ENCODE results near the gene MYZAP.

Gene MYZAP

DNA sequence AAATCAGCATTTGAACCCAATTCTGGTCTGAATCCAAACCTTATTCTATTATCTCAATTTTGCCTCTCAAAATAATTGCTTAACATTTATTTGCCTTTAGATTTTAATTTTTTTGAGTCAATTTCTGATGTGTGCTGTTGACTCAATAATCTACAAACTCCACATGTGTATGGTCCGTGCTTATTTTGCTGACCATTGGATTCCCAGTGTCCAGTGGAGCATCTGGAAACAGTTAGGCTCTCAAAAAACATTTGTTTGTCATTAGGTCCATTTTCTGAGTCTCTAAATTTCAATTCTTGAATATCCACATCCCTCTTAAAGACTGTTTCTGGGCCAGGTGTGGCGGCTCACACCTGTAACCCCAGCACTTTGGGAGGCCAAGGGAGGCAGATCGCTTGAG lies 19.2 kb upstream of the MYZAP start:
- Histone ChIP-seq H3K4me3 (replicated peaks; ENCODE audit: insufficient read depth, low read length) (no peak overlapping the region), H3K27ac (replicated peaks) (no peak overlapping the region), H3K27me3 (ENCODE audit: insufficient read depth, poor library complexity, severe bottlenecking) (no peaks in the 10 kb centered on the region)
- TF ChIP-seq GABPA (IDR thresholded peaks at IDR 0.05; ENCODE audit: low read depth) = no peak
- TF ChIP-seq, protein P1, sequence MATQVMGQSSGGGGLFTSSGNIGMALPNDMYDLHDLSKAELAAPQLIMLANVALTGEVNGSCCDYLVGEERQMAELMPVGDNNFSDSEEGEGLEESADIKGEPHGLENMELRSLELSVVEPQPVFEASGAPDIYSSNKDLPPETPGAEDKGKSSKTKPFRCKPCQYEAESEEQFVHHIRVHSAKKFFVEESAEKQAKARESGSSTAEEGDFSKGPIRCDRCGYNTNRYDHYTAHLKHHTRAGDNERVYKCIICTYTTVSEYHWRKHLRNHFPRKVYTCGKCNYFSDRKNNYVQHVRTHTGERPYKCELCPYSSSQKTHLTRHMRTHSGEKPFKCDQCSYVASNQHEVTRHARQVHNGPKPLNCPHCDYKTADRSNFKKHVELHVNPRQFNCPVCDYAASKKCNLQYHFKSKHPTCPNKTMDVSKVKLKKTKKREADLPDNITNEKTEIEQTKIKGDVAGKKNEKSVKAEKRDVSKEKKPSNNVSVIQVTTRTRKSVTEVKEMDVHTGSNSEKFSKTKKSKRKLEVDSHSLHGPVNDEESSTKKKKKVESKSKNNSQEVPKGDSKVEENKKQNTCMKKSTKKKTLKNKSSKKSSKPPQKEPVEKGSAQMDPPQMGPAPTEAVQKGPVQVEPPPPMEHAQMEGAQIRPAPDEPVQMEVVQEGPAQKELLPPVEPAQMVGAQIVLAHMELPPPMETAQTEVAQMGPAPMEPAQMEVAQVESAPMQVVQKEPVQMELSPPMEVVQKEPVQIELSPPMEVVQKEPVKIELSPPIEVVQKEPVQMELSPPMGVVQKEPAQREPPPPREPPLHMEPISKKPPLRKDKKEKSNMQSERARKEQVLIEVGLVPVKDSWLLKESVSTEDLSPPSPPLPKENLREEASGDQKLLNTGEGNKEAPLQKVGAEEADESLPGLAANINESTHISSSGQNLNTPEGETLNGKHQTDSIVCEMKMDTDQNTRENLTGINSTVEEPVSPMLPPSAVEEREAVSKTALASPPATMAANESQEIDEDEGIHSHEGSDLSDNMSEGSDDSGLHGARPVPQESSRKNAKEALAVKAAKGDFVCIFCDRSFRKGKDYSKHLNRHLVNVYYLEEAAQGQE (IDR thresholded peaks at IDR 0.05; ENCODE audit: insufficient replicate concordance, low read depth) = no peak
- no peak for TF ChIP-seq SPI1 (IDR thresholded peaks at IDR 0.05; ENCODE audit: borderline replicate concordance, low read depth)
- TF ChIP-seq CTCF (IDR thresholded peaks at IDR 0.05; ENCODE audit: insufficient read depth, low read length) = no peak
- TF ChIP-seq POLR2AphosphoS5 (IDR thresholded peaks at IDR 0.05; ENCODE audit: low read depth) = no peak
- DNase-seq (ENCODE audit: low read depth in 1 of 2, low spot score in 1 of 2) = no peak

DNA sequence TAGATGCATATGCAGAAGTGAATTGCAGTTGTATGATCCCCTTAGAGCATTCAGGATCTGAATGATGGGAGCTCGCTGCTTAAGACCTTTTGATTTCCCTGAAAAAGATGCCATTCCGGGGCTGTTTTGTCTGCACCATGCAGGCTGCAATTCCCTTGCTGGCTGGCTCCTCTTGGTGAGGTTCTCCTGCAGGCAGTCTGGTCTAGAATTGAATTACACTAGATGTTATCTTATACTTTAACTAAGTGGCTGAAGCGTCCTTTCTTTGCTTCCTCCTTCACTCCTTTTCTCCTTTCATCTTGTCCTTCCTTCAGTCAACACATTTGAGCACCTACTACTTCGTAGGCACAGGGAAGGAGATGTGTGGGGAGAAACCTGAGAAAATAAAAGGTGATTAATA lies 18.6 kb upstream of the MYZAP start:
- no peak overlapping the region for H3K4me3 ChIP-seq (replicated peaks; ENCODE audit: insufficient read depth, low read length)
- H3K27ac ChIP-seq (replicated peaks) = no peak overlapping the region
- no peak for DNase-seq (ENCODE audit: low read depth in 1 of 2, low spot score in 1 of 2)
- H3K27me3 ChIP-seq (ENCODE audit: insufficient read depth, poor library complexity, severe bottlenecking) = no peaks in the 10 kb centered on the region
- TF ChIP-seq, protein P1 (IDR thresholded peaks at IDR 0.05; ENCODE audit: insufficient replicate concordance, low read depth) = no peak
- TF ChIP-seq POLR2AphosphoS5 (IDR thresholded peaks at IDR 0.05; ENCODE audit: low read depth) (no peak), CTCF (IDR thresholded peaks at IDR 0.05; ENCODE audit: insufficient read depth, low read length) (no peak), GABPA (IDR thresholded peaks at IDR 0.05; ENCODE audit: low read depth) (no peak), SPI1 (IDR thresholded peaks at IDR 0.05; ENCODE audit: borderline replicate concordance, low read depth) (no peak)

DNA sequence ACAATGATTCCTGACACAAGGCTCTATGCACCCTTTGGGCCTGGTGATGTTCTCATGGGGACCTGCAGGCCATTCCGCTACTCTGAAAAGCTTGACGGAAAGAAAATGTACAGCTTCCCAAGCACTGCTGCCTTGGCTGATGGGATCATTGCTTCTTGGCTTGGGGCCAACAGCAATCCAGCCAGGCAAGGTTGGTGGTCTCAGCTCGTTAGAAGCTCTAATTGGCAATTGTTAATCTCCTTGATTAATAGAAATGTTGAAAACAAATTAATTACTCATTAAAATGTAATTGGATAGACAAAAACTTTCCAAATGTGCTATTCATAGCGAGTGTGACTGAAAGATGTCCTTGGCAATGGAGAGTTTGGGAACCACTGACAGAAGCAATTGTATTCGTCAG lies 16.3 kb upstream of the MYZAP start:
- no peak for DNase-seq (ENCODE audit: low read depth in 1 of 2, low spot score in 1 of 2)
- no peak overlapping the region for H3K27ac ChIP-seq (replicated peaks)
- TF ChIP-seq, protein P1 (IDR thresholded peaks at IDR 0.05; ENCODE audit: insufficient replicate concordance, low read depth) = no peak
- TF ChIP-seq GABPA (IDR thresholded peaks at IDR 0.05; ENCODE audit: low read depth) (no peak), SPI1 (IDR thresholded peaks at IDR 0.05; ENCODE audit: borderline replicate concordance, low read depth) (no peak), CTCF (IDR thresholded peaks at IDR 0.05; ENCODE audit: insufficient read depth, low read length) (no peak), POLR2AphosphoS5 (IDR thresholded peaks at IDR 0.05; ENCODE audit: low read depth) (no peak)
- H3K27me3 ChIP-seq (ENCODE audit: insufficient read depth, poor library complexity, severe bottlenecking) = no peaks in the 10 kb centered on the region
- H3K4me3 ChIP-seq (replicated peaks; ENCODE audit: insufficient read depth, low read length) = no peak overlapping the region

Data from HL-60 (cell line).